H1 (cell line): ENCODE results near the gene PRKRIP1. TPM values are rescaled to one million over a fixed set of nuclear protein-coding genes. Genes with fewer than 3 reads are reported as not detected.

ENCODE experiments used
- BRCA1 ChIP-seq: IDR thresholded peaks from 2 replicates; pipeline ENCODE4 v1.6.1; 2012; ENCODE audit warnings: low read depth, low read length, improper control_type of control experiment
- EP300 ChIP-seq, 2 experiments: IDR thresholded peaks; 1 replicate in 1 of 2; 2 replicates in 1 of 2; pipeline ENCODE4 v1.6.1; 2011 to 2012; ENCODE audit warnings: low read depth in 2 of 2, low read length in 2 of 2, mild to moderate bottlenecking in 2 of 2, borderline replicate concordance in 1 of 2, inconsistent platforms in 1 of 2, moderate library complexity in 1 of 2
- POLR2AphosphoS5 ChIP-seq: IDR thresholded peaks from 2 replicates; pipeline ENCODE4 v1.6.1; 2011; ENCODE audit warnings: low read depth, low read length
- POU5F1 ChIP-seq: IDR thresholded peaks from 2 replicates; pipeline ENCODE4 v1.6.1; 2011; ENCODE audit warnings: low read depth, mild to moderate bottlenecking, low read length, moderate library complexity
- SAP30 ChIP-seq: fragments of 300-600 bp; sonication (generic); IDR thresholded peaks from 2 replicates; pipeline ENCODE4 v1.7.1; 2012; ENCODE audit warnings: low read length, moderate library complexity, mild to moderate bottlenecking, inconsistent platforms; ENCODE audit not compliant: insufficient read depth, insufficient replicate concordance
- polyA plus RNA-seq, 7 experiments: library from polyadenylated mRNA; depleted of rRNA in 3 of 7; stranded (reverse) in 5 of 7; unstranded in 2 of 7; fragments of >200 nt in 5 of 7; fragments of 200-250 nt in 2 of 7; gene quantifications; 1 replicate in 5 of 7; 2 replicates in 1 of 7; 4 replicates in 1 of 7; pipeline versions ENCODE4 v1.2.1 to v1.2.3, GENCODE V29; 2011 to 2013; ENCODE audit warnings: missing spikeins in 2 of 7, mixed read lengths in 2 of 7
- total RNA-seq: library from RNA; stranded (reverse); fragmentation: NEBNext Ultra II Directional; extraction: Animal tissue kit (Norgen Biotek cat#: 25700); gene quantifications from 2 replicates; pipeline ENCODE4 v1.2.1, GENCODE V29; 2021
- TF ChIP-seq, protein P1 (sequence below): fragments of 300-600 bp; sonication (generic); IDR thresholded peaks from 2 replicates; pipeline ENCODE4 v1.7.1; 2012; ENCODE audit warnings: low read length, moderate library complexity, mild to moderate bottlenecking, inconsistent platforms; ENCODE audit not compliant: insufficient replicate concordance
- TF ChIP-seq, protein P2 (sequence below): IDR thresholded peaks from 2 replicates; pipeline ENCODE4 v1.6.1; 2012; ENCODE audit warnings: low read length, inconsistent platforms

PRKRIP1 gene
- total and polyA plus RNA-seq, 2 of the 8 experiments (the other 6 are each of a cell fraction or from before 2014, with no cell fraction given), result 11.1 to 22.0 TPM

DNA sequence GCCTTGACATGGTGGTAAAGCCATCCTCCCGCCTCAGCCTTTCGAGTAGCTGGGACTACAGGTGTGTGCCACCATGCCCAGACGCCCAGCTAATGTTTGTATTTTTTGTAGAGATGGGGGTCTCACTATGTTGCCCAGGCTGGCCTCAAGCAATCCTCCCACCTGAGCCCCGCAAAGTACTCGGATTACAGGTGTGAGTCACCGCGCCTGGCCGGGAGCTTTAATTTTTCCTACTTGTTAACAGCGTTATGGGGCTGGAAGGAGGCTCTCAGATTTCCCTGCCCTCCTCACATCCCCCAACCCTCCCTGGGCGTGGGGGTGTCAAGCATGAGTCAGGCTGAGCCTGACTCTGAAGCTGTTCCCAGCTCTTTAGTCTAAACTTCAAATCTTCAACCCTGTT, 60.2 kb downstream of the PRKRIP1 start (continued):
- TF ChIP-seq, protein P1, sequence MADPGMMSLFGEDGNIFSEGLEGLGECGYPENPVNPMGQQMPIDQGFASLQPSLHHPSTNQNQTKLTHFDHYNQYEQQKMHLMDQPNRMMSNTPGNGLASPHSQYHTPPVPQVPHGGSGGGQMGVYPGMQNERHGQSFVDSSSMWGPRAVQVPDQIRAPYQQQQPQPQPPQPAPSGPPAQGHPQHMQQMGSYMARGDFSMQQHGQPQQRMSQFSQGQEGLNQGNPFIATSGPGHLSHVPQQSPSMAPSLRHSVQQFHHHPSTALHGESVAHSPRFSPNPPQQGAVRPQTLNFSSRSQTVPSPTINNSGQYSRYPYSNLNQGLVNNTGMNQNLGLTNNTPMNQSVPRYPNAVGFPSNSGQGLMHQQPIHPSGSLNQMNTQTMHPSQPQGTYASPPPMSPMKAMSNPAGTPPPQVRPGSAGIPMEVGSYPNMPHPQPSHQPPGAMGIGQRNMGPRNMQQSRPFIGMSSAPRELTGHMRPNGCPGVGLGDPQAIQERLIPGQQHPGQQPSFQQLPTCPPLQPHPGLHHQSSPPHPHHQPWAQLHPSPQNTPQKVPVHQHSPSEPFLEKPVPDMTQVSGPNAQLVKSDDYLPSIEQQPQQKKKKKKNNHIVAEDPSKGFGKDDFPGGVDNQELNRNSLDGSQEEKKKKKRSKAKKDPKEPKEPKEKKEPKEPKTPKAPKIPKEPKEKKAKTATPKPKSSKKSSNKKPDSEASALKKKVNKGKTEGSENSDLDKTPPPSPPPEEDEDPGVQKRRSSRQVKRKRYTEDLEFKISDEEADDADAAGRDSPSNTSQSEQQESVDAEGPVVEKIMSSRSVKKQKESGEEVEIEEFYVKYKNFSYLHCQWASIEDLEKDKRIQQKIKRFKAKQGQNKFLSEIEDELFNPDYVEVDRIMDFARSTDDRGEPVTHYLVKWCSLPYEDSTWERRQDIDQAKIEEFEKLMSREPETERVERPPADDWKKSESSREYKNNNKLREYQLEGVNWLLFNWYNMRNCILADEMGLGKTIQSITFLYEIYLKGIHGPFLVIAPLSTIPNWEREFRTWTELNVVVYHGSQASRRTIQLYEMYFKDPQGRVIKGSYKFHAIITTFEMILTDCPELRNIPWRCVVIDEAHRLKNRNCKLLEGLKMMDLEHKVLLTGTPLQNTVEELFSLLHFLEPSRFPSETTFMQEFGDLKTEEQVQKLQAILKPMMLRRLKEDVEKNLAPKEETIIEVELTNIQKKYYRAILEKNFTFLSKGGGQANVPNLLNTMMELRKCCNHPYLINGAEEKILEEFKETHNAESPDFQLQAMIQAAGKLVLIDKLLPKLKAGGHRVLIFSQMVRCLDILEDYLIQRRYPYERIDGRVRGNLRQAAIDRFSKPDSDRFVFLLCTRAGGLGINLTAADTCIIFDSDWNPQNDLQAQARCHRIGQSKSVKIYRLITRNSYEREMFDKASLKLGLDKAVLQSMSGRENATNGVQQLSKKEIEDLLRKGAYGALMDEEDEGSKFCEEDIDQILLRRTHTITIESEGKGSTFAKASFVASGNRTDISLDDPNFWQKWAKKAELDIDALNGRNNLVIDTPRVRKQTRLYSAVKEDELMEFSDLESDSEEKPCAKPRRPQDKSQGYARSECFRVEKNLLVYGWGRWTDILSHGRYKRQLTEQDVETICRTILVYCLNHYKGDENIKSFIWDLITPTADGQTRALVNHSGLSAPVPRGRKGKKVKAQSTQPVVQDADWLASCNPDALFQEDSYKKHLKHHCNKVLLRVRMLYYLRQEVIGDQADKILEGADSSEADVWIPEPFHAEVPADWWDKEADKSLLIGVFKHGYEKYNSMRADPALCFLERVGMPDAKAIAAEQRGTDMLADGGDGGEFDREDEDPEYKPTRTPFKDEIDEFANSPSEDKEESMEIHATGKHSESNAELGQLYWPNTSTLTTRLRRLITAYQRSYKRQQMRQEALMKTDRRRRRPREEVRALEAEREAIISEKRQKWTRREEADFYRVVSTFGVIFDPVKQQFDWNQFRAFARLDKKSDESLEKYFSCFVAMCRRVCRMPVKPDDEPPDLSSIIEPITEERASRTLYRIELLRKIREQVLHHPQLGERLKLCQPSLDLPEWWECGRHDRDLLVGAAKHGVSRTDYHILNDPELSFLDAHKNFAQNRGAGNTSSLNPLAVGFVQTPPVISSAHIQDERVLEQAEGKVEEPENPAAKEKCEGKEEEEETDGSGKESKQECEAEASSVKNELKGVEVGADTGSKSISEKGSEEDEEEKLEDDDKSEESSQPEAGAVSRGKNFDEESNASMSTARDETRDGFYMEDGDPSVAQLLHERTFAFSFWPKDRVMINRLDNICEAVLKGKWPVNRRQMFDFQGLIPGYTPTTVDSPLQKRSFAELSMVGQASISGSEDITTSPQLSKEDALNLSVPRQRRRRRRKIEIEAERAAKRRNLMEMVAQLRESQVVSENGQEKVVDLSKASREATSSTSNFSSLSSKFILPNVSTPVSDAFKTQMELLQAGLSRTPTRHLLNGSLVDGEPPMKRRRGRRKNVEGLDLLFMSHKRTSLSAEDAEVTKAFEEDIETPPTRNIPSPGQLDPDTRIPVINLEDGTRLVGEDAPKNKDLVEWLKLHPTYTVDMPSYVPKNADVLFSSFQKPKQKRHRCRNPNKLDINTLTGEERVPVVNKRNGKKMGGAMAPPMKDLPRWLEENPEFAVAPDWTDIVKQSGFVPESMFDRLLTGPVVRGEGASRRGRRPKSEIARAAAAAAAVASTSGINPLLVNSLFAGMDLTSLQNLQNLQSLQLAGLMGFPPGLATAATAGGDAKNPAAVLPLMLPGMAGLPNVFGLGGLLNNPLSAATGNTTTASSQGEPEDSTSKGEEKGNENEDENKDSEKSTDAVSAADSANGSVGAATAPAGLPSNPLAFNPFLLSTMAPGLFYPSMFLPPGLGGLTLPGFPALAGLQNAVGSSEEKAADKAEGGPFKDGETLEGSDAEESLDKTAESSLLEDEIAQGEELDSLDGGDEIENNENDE, result no peak
- TF ChIP-seq POU5F1, result no peak
- no peak for TF ChIP-seq SAP30
- no peak for TF ChIP-seq BRCA1
- TF ChIP-seq EP300 (IDR thresholded peaks at IDR 0.05; ENCODE audit: borderline replicate concordance in 1 of 2, low read depth in 2 of 2, low read length in 2 of 2), result no peak
- no peak for TF ChIP-seq POLR2AphosphoS5
- TF ChIP-seq, protein P2, sequence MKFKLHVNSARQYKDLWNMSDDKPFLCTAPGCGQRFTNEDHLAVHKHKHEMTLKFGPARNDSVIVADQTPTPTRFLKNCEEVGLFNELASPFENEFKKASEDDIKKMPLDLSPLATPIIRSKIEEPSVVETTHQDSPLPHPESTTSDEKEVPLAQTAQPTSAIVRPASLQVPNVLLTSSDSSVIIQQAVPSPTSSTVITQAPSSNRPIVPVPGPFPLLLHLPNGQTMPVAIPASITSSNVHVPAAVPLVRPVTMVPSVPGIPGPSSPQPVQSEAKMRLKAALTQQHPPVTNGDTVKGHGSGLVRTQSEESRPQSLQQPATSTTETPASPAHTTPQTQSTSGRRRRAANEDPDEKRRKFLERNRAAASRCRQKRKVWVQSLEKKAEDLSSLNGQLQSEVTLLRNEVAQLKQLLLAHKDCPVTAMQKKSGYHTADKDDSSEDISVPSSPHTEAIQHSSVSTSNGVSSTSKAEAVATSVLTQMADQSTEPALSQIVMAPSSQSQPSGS, result no peak
